ENCODE data around the gene ACY1. TPM values are rescaled to one million over a fixed set of nuclear protein-coding genes. Genes with fewer than 3 reads are reported as not detected.

Gene ACY1
- polyA plus RNA-seq, 1 of the 3 experiments (the other 2 are of a cell fraction): 93.0 TPM

DNA sequence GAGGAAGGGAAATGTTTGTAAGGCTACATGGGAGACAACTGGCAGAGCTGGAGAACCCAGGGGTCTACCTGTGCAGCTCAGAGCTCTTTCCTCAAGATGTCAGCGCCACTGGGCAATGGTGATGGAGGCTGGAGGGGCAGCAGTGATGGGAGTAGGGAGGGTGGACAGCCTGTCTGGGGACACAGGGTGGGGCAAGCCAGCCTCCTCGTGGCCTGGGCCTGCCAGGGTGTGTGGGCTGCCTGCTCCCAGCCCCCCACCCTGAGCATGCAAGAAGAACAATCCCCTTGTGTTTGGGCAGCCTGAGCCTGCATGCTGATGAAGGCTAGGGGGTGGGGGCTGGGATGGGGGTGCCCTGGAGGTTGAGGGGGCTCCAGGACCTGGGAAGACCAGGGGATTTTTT is 17.3 kb upstream of the ACY1 start:
- no peak for DNase-seq
- Histone ChIP-seq H3K4me3 (ENCODE audit: low read depth in 2 of 2, low read length in 1 of 2) (peak overlapping the region; percentile 76 to 79), H2AFZ (ENCODE audit: low read depth) (no peak overlapping the region), H3K4me2 (peak overlapping the region; percentile 99), H3K9me3 (no peaks in the 10 kb centered on the region), H3K9ac (0 out of 2 replicates have a peak overlapping the region, but pooled peaks have one; percentile 79), H3K27me3 (ENCODE audit: insufficient read depth) (no peaks in the 10 kb centered on the region), H3K79me2 (ENCODE audit: insufficient read depth) (peaks cover 39% of the 10 kb centered on the region), H3K36me3 (replicated peaks in 1 of 2; ENCODE audit: control insufficient read depth in 1 of 2, insufficient read depth in 2 of 2, low read length in 1 of 2) (peaks cover 0 to 5% of the 10 kb centered on the region in 2 experiments), H4K20me1 (ENCODE audit: insufficient read depth) (0 out of 2 replicates have a peak, but pooled peaks cover 4% of the 10 kb centered on the region), H3K4me1 (ENCODE audit: control insufficient read depth in 1 of 2, insufficient read depth in 2 of 2, low read depth in 1 of 2, low read length in 1 of 2) (peaks cover 4 to 61% of the 10 kb centered on the region in 2 experiments; a peak in 2 of 4 replicates), H3F3A (replicated peaks; ENCODE audit: insufficient read depth) (peaks cover 12% of the 10 kb centered on the region), H3K27ac (ENCODE audit: low read depth in 2 of 2, low read length in 1 of 2) (peak overlapping the region in 1 of 2 experiments; percentile 74; a peak in 1 of 4 replicates), H3K9me2 (no peaks in the 10 kb centered on the region)
- ChIA-PET POLR2A (interaction anchor here (1.5 kb wide), 1 partner anchor 13 kb away, joined by 4 read pairs; no protein-coding TSS in a partner anchor), CTCF (interaction anchor here (0.8 to 10.7 kb wide), 5 partner anchors 8 to 38 kb away, joined by 3 to 84 read pairs (median 10); partner anchors contain the start of genes ABHD14A, ABHD14B, PARP3 and RRP9)
- 93% methylated on average over 2 of the region's 2 CpGs for WGBS (ENCODE audit: low lambda C conversion rate)
- no peak for TF ChIP-seq ELF1 (IDR thresholded peaks at IDR 0.05)
- TF ChIP-seq TAF1 (IDR thresholded peaks at IDR 0.05; ENCODE audit: borderline replicate concordance, low read depth, low read length): no peak
- TF ChIP-seq FOSL2 (IDR thresholded peaks at IDR 0.05; ENCODE audit: borderline replicate concordance, low read depth): no peak
- TF ChIP-seq EZH2phosphoT487 (IDR thresholded peaks at IDR 0.05; ENCODE audit: borderline replicate concordance, low read depth): no peak
- TF ChIP-seq, protein P1, sequence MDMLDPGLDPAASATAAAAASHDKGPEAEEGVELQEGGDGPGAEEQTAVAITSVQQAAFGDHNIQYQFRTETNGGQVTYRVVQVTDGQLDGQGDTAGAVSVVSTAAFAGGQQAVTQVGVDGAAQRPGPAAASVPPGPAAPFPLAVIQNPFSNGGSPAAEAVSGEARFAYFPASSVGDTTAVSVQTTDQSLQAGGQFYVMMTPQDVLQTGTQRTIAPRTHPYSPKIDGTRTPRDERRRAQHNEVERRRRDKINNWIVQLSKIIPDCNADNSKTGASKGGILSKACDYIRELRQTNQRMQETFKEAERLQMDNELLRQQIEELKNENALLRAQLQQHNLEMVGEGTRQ (IDR thresholded peaks at IDR 0.05; ENCODE audit: borderline replicate concordance, low read depth, low read length): no peak
- no peak for TF ChIP-seq FOXJ3 (CRISPR knock-in tag; IDR thresholded peaks at IDR 0.05)
- TF ChIP-seq MXI1 (IDR thresholded peaks at IDR 0.05; ENCODE audit: low read depth, low read length): no peak
- no peak for TF ChIP-seq FOXM1 (IDR thresholded peaks at IDR 0.05; ENCODE audit: low read depth)
- no peak for TF ChIP-seq RFX5 (IDR thresholded peaks at IDR 0.05; ENCODE audit: low read length)
- TF ChIP-seq NRF1 (IDR thresholded peaks at IDR 0.05; ENCODE audit: low read depth, low read length): no peak
- no peak for TF ChIP-seq CHD2 (IDR thresholded peaks at IDR 0.05; ENCODE audit: low read length, partially characterized antibody)
- TF ChIP-seq, protein P2, sequence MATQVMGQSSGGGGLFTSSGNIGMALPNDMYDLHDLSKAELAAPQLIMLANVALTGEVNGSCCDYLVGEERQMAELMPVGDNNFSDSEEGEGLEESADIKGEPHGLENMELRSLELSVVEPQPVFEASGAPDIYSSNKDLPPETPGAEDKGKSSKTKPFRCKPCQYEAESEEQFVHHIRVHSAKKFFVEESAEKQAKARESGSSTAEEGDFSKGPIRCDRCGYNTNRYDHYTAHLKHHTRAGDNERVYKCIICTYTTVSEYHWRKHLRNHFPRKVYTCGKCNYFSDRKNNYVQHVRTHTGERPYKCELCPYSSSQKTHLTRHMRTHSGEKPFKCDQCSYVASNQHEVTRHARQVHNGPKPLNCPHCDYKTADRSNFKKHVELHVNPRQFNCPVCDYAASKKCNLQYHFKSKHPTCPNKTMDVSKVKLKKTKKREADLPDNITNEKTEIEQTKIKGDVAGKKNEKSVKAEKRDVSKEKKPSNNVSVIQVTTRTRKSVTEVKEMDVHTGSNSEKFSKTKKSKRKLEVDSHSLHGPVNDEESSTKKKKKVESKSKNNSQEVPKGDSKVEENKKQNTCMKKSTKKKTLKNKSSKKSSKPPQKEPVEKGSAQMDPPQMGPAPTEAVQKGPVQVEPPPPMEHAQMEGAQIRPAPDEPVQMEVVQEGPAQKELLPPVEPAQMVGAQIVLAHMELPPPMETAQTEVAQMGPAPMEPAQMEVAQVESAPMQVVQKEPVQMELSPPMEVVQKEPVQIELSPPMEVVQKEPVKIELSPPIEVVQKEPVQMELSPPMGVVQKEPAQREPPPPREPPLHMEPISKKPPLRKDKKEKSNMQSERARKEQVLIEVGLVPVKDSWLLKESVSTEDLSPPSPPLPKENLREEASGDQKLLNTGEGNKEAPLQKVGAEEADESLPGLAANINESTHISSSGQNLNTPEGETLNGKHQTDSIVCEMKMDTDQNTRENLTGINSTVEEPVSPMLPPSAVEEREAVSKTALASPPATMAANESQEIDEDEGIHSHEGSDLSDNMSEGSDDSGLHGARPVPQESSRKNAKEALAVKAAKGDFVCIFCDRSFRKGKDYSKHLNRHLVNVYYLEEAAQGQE (IDR thresholded peaks at IDR 0.05; ENCODE audit: low read depth, low read length): no peak
- no peak for TF ChIP-seq POLR2AphosphoS5 (IDR thresholded peaks at IDR 0.05; ENCODE audit: low read depth, low read length)
- TF ChIP-seq, protein P3, sequence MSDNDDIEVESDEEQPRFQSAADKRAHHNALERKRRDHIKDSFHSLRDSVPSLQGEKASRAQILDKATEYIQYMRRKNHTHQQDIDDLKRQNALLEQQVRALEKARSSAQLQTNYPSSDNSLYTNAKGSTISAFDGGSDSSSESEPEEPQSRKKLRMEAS (IDR thresholded peaks at IDR 0.05; ENCODE audit: low read depth): no peak
- TF ChIP-seq NFIC (IDR thresholded peaks at IDR 0.05; ENCODE audit: borderline replicate concordance): no peak
- TF ChIP-seq, protein P4, sequence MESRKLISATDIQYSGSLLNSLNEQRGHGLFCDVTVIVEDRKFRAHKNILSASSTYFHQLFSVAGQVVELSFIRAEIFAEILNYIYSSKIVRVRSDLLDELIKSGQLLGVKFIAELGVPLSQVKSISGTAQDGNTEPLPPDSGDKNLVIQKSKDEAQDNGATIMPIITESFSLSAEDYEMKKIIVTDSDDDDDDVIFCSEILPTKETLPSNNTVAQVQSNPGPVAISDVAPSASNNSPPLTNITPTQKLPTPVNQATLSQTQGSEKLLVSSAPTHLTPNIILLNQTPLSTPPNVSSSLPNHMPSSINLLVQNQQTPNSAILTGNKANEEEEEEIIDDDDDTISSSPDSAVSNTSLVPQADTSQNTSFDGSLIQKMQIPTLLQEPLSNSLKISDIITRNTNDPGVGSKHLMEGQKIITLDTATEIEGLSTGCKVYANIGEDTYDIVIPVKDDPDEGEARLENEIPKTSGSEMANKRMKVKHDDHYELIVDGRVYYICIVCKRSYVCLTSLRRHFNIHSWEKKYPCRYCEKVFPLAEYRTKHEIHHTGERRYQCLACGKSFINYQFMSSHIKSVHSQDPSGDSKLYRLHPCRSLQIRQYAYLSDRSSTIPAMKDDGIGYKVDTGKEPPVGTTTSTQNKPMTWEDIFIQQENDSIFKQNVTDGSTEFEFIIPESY (IDR thresholded peaks at IDR 0.05; ENCODE audit: borderline replicate concordance, low read depth): no peak
- TF ChIP-seq, protein P5, sequence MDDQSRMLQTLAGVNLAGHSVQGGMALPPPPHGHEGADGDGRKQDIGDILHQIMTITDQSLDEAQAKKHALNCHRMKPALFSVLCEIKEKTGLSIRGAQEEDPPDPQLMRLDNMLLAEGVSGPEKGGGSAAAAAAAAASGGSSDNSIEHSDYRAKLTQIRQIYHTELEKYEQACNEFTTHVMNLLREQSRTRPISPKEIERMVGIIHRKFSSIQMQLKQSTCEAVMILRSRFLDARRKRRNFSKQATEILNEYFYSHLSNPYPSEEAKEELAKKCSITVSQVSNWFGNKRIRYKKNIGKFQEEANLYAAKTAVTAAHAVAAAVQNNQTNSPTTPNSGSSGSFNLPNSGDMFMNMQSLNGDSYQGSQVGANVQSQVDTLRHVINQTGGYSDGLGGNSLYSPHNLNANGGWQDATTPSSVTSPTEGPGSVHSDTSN (IDR thresholded peaks at IDR 0.05): no peak
- TF ChIP-seq, protein P6, sequence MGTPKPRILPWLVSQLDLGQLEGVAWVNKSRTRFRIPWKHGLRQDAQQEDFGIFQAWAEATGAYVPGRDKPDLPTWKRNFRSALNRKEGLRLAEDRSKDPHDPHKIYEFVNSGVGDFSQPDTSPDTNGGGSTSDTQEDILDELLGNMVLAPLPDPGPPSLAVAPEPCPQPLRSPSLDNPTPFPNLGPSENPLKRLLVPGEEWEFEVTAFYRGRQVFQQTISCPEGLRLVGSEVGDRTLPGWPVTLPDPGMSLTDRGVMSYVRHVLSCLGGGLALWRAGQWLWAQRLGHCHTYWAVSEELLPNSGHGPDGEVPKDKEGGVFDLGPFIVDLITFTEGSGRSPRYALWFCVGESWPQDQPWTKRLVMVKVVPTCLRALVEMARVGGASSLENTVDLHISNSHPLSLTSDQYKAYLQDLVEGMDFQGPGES (IDR thresholded peaks at IDR 0.05; ENCODE audit: low read depth, low read length): no peak
